DMS79 (cell line): ENCODE measurements around the gene STRBP.
"Not testable (repeated sequence)": the region's sequence is repeated elsewhere in the genome, so short reads cannot be mapped to it uniquely, and the experiment has no call there.

Source experiments
- DNase-seq: peaks from one replicate; lab custom pipeline; 2025; lab: John Stamatoyannopoulos, UW

The STRBP gene

GRCh38 chr9:123249162-123249561 is 19.2 kb downstream of the STRBP start:
- DNase-seq: not testable (repeated sequence)

DNA sequence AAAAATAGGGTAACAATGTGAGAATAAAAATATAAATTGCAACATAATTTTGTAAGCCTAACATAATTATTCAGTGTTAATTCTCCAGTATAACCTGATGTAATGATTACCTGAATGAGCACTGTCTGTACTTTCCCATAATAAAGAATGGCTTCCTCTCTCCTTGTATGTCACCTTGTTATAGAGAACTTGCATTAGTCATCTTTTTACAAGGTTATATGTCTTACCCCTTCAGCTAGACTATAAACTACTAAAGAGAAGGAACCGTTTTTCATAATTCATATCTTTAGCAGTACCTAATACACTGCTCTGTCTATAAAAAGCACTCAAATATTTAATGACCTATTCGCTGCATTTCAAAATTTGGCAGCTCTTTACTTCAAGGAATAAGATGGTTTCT is 19.8 kb downstream of the STRBP start:
- peak; percentile 59 for DNase-seq

DNA sequence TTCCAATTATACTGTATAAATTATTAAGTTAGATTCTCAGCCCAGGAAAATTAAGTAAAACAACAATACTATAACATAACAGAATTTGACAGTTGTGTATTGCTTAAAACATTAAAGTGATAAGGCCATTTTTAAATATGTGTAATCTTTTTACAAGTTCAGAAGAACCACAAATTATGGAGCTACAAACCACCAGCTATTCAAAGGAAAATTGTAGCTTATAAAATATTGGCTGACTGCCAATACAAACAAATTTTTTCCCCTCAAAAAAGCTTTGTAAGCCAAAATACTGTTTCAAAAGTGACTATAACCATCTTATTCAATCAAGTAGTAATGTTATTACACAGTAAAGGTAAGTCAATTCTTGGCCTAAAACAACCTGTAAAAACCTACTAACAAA is 21.9 kb downstream of the STRBP start:
- no peak for DNase-seq

GRCh38 chr9:123239726-123240125 is 28.7 kb downstream of the STRBP start:
- DNase-seq: no peak

DNA sequence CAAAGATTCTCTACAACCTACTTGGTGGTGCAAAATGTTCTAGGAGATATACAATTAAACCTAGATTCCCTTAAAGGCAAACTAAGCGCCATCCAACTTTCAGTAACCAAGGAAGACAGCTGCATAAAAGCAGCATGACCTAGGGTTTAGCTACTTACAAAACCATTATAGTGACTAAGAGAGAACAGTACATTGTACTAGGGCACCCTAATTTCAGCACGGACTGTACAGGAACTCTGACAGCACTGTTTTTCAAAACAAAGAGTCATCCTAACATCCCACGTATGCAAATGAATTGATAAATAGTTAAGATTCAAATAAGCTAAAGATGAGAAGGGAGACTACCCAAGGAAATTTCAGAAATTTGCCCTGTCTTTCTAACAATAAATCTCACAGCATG is 30.0 kb downstream of the STRBP start:
- no peak for DNase-seq

- no peak for DNase-seq
Observed at GRCh38 chr9:123237220-123237619, 31.2 kb downstream of the STRBP start.

GRCh38 chr9:123235448-123235847 is 32.9 kb downstream of the STRBP start:
- no peak for DNase-seq

DNA sequence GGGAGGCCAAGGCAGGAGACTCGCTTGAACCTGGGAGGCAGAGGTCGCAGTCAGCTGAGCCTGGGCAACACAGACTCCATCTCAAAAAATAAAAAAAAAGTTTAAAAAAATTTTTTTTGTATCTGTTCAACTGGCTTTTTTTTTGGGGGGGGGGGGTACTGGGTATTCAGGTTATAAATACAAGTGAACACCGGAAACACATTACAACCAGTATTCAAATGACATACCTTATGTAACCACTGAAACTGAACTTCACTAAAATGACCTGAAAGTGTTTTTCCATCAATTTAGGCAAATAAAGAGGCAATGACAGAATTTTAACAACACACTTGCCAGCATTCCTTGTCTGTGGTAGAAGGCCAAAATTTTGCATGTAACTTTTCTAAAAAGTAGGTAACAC is 33.5 kb downstream of the STRBP start:
- DNase-seq: no peak

GRCh38 chr9:123232332-123232731 is 36.1 kb downstream of the STRBP start:
- DNase-seq: no peak

DNA sequence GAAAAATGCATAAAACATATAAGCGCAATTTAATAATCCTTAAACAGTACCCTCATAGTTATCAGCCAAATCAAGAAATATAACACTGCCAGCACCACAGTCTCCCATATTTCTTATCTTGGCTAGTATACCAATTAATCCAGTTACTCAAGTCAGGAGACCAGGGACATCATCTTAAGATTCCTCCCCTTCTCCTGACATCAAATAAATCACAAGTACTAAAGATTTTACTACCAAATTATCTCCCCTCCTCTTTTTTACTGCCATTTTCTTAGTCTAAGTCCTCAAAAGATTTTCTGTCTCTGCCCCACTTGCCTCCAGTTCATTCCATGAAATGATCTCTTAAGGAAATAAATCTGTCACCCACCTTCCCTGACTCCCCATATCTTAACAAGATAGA is 37.0 kb downstream of the STRBP start:
- DNase-seq: no peak

- no peak for DNase-seq
Observed at GRCh38 chr9:123228967-123229366, 39.4 kb downstream of the STRBP start.

GRCh38 chr9:123225995-123226394 is 42.4 kb downstream of the STRBP start:
- DNase-seq: no peak

- DNase-seq: no peak
Observed at GRCh38 chr9:123225374-123225813, 43.0 kb downstream of the STRBP start.

DNA sequence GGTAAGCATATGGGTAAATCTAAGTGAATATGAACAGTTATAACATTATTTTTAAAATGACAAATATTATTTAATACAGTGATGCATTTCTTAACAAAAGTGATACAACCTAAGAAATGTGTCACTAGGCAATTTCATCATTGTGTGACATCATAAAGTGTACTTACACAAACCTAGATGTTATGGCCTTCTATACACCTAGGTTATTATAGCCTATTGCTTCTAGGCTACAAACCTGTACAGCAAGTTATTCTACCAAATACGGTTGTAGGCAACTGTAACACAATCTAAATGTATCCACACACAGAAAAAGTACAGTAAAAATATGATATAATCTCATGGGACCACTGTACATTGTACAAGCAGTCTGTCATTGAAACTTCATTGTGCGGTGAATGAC is 48.3 kb downstream of the STRBP start:
- no peak for DNase-seq

- no peak for DNase-seq
Observed at GRCh38 chr9:123218831-123219230, 49.6 kb downstream of the STRBP start.

GRCh38 chr9:123217128-123217654 is 51.2 kb downstream of the STRBP start:
- DNase-seq: no peak

- peak; percentile 14 for DNase-seq
Observed at GRCh38 chr9:123216251-123216797, 52.1 kb downstream of the STRBP start.

GRCh38 chr9:123211081-123211480 is 57.3 kb downstream of the STRBP start:
- DNase-seq: no peak

- DNase-seq: no peak
Observed at GRCh38 chr9:123208626-123209174, 59.7 kb downstream of the STRBP start.

GRCh38 chr9:123206065-123206464 is 62.3 kb downstream of the STRBP start:
- no peak for DNase-seq

- DNase-seq: no peak
Observed at GRCh38 chr9:123201083-123201482, 67.3 kb downstream of the STRBP start.

DNA sequence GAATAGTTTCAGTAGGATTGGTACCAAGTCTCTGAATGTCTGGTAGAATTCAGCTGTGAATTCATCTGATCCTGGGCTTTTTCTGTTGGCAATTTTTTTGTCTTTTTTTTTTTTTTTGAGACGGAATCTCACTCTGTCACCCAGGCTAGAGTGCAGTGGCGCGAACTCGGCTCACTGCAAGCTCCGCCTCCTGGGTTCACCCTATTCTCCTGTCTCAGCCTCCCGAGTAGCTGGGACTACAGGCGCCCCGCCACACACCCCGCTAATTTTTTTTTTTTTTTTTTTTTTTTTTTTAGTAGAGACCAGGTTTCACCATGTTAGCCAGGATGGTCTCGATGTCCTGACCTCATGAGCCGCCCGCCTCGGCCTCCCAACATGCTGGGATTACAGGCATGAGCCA is 67.9 kb downstream of the STRBP start:
- DNase-seq: not testable (repeated sequence)

- DNase-seq: no peak
Observed at GRCh38 chr9:123196124-123196523, 72.3 kb downstream of the STRBP start.

GRCh38 chr9:123194023-123194422 is 74.4 kb downstream of the STRBP start:
- DNase-seq: no peak
